Measurements from ENCODE around the gene TULP3.

Gene TULP3

DNA sequence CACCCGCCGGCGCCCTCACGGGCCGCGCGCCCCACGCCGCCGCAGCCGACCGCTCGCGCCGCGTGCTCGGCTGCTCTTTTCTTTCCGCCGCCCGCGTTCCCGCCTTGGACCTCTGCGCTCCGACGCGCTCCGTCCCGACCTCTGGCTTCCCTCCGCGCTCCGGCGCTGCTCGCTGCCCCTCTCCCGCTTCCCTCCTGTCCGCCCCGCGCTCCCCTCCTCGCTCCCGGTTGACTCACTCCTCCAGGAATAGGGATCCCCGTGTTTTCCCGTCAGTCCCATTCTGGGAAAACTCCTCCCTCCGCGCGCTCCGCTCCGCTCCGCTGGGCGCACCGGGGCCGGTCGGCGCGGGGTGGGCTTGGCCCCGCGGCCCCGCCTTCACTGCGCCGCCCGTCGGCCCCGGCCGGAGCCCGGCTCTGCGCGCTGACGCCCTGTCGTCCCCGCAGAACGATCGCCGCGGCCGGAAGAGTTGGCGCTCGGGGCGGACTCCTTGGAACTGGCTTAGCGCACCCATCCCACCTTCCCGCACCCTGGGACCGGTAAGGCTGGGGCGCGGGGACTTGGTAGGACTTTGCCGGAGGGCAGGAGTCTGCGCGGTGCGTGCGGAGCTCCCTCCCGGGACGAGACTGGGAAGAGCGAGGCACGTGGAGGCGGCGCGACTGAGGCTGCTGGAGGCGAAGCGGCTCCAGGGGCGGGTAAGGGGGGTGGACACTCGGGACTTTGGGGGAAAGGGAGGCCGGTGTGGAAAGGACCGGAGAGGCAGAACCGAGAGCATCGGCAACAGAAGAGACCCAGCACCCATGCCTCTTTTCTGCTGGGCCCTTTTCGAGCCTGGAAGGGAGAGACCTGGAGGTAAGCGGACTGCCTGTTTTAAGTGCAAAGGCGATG is 69.1 kb downstream of the TULP3 start:
- TF ChIP-seq, protein P1, sequence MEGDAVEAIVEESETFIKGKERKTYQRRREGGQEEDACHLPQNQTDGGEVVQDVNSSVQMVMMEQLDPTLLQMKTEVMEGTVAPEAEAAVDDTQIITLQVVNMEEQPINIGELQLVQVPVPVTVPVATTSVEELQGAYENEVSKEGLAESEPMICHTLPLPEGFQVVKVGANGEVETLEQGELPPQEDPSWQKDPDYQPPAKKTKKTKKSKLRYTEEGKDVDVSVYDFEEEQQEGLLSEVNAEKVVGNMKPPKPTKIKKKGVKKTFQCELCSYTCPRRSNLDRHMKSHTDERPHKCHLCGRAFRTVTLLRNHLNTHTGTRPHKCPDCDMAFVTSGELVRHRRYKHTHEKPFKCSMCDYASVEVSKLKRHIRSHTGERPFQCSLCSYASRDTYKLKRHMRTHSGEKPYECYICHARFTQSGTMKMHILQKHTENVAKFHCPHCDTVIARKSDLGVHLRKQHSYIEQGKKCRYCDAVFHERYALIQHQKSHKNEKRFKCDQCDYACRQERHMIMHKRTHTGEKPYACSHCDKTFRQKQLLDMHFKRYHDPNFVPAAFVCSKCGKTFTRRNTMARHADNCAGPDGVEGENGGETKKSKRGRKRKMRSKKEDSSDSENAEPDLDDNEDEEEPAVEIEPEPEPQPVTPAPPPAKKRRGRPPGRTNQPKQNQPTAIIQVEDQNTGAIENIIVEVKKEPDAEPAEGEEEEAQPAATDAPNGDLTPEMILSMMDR (IDR thresholded peaks at IDR 0.05; ENCODE audit: low read depth, low read length) = no peak
- peak; percentile 28 for DNase-seq (ENCODE audit: extremely low read depth, low read depth)

DNA sequence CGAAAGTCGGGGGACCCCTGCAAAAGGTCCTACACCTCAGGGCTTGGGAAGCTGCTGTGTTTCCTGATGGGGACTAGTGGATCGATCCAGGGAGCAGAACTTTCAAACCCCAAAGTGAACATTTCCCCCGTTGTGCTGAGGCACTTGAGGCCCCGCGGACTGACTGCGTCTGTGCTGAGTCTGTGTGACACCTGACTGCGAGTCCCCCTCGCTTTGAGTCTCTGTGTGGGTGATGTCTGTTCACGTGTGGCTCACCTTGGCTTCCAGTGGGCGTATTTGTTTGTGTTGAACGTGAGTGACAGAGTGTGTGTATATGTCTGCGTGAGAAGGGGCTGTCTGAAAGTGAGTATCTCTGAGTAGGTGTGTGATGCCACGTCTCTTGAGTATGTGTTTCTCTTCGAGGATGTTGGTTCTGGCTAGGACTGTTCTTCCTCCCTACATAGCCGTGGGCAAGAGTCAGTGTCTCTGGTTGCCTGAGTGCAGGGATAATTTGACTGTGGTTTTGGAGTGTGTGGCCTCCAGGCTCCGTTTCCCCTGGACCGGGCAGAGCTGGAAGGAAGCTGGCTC is 69.8 kb downstream of the TULP3 start:
- TF ChIP-seq, protein P1 (IDR thresholded peaks at IDR 0.05; ENCODE audit: low read depth, low read length) = no peak
- no peak for DNase-seq (ENCODE audit: extremely low read depth, low read depth)

DNA sequence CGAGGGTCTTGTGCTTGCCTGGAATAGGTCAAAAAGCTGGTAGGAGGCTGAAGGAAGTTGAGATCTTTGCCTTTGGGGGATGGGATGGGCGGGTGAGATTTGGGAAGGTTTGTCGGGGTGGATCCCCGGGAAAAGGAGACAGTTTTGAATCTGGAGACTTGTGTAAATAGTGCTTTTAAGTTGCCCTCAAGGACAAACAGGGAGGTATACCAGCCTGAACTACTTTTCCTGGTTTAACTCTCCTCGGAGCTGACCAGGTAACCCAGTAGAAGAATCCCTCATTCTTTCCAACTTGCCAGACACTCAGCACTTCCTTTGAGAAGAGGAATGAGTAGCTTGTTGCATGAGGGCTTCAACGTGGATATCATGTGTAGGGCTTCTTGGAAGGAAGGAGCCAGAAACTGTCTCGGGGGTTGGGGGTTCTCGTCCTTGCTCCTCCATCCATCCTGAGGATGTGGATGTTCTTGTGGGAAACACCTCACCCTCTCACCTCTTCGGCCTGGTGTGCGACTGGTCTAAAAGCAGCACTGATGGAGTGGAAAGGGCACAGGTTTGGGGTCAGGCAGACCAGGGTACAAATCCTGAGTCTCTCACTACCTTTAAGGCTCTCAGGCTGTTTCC is 70.4 kb downstream of the TULP3 start:
- TF ChIP-seq, protein P1 (IDR thresholded peaks at IDR 0.05; ENCODE audit: low read depth, low read length) = no peak

DNA sequence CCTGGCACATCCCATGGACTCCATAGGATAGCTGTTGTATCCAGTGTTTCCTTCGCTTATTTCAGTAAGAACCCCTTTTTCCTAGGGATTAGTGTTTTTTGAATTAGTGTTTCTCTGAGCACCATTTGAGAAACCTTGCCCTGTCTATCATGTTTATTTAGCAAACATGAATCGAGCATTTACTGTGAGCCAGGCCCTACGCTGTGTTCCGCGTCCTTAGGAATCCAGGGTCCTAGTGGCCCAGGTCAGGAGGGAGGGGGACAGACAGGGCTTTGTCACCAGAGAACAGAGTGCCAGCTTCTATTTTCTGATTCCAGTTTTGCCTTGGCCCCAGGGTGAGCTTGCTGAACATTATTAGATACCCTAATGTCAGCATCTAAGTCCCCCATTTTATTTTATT is 71.0 kb downstream of the TULP3 start:
- TF ChIP-seq, protein P1 (IDR thresholded peaks at IDR 0.05; ENCODE audit: low read depth, low read length) = no peak
- DNase-seq (ENCODE audit: extremely low read depth, low read depth) = no peak

More for the DNA sequence above, 70.4 kb downstream of the TULP3 start:
- no peak for DNase-seq (ENCODE audit: extremely low read depth, low read depth)

DNA sequence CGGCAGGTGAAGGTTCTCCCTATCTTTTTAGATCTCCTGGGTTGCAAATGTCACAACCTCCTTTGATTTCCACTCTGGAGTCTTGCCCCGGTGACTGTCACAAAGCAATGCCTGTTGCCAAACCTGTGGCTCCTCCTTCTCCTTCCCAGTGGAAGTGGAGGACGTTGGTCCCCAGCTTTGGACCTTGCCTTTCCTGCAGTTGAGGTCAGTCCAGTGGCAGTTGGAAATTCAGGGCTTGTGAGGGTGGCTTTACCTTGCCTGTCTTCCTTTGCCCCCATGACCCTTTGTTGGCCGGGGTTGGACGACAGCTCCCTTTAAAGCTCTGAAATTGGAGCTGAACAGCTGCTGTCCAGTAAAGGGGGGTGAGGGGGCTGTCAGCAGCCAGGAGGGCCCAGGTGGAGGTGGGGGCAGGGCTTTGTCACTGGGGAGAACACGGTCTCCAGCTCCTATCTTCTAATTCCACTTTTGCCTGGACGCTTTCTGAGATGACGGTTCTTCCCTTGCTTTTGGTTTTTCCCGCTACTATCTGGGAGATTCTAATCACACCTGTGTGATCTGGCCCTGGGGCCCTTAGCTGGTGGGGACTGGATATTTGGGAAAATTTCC is 72.6 kb downstream of the TULP3 start:
- no peak for DNase-seq (ENCODE audit: extremely low read depth, low read depth)
- TF ChIP-seq, protein P1 (IDR thresholded peaks at IDR 0.05; ENCODE audit: low read depth, low read length) = no peak

DNA sequence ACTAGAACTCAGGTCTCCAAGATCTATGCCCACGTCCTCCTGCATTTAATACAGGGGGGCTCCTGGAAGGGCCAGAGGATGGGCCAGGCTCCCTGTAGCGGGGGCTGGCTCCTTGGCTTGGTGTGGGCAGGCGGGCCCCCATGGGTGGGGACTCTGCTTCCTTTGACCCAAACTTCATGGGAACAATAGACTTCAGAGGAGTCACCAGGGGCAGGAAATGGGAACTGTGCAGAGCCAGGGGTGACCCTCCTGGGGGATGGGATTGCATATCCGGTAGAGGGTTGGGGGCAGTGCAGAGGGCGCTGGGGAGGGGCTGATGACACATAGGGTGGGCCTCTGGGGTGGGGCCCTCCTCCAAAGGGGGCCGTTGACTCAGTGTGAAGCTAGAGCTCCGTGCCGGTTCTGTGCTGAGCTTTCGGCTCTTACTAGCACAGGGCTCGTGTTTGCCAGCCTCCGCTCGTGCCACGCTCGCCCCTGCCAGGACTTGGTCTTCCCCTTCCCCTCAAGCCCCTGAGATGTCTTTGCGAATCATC is 73.1 kb downstream of the TULP3 start:
- TF ChIP-seq, protein P1 (IDR thresholded peaks at IDR 0.05; ENCODE audit: low read depth, low read length) = no peak
- DNase-seq (ENCODE audit: extremely low read depth, low read depth) = no peak
